CD4-positive, alpha-beta T cell (primary cell): ENCODE data around the gene SP3. TPM values are rescaled to one million over a fixed set of nuclear protein-coding genes. Genes with fewer than 3 reads are reported as not detected.

Source experiments
- ATAC-seq: fragments of 200-7000 bp; cut with Tn5 transposase; one replicate; pipeline ENCODE4 v1.10.0; 2022; ENCODE audit warnings: mild to moderate bottlenecking; ENCODE audit not compliant: poor library complexity
- CTCF ChIA-PET: fragments of 350-600 bp; sonication (Branson Sonifier 250); formaldehyde crosslinking; loops from one replicate; lab custom pipeline; 2021; ENCODE audit warnings: antibody characterized with exemption, inconsistent platforms; lab: Charles Lee
- POLR2A ChIA-PET: fragments of 350-600 bp; sonication (Branson Sonifier 250); formaldehyde crosslinking; loops from one replicate; lab custom pipeline; 2021; ENCODE audit warnings: antibody characterized with exemption, inconsistent platforms; lab: Charles Lee
- DNase-seq, 14 experiments: peaks; one replicate each; pipeline ENCODE4 v3.0.0-alpha.2; 2013 to 2020; ENCODE audit warnings: mixed read lengths in 2 of 14
- H3K27ac ChIP-seq, 2 donors: one replicate each; pipeline versions ENCODE4 v1.5.1 to v1.7.0; 2013; ENCODE audit warnings: low read length in 2 of 2, low read depth in 1 of 2, mild to moderate bottlenecking in 1 of 2
- H3K27me3 ChIP-seq, 2 experiments: 1 replicate in 1 of 2; 2 replicates in 1 of 2; pipeline versions ENCODE4 v1.6.1 to v1.7.0; 2013; ENCODE audit warnings: low read length in 2 of 2, control low read depth in 1 of 2, mild to moderate bottlenecking in 1 of 2, moderate library complexity in 1 of 2; ENCODE audit not compliant: insufficient read depth in 2 of 2, control insufficient read depth in 1 of 2
- H3K36me3 ChIP-seq: one replicate; pipeline ENCODE4 v1.6.1; 2013; ENCODE audit warnings: low read length, control low read depth; ENCODE audit not compliant: insufficient read depth
- H3K4me1 ChIP-seq: one replicate; pipeline ENCODE4 v1.6.1; 2013; ENCODE audit warnings: low read length, control low read depth; ENCODE audit not compliant: insufficient read depth
- H3K4me3 ChIP-seq: one replicate; pipeline ENCODE4 v1.5.1; 2013; ENCODE audit warnings: mild to moderate bottlenecking, low read length, moderate library complexity
- H3K9me3 ChIP-seq, 2 experiments: 1 replicate in 1 of 2; 2 replicates in 1 of 2; pipeline versions ENCODE4 v1.6.1 to v1.7.0; 2013; ENCODE audit warnings: low read length in 2 of 2, mild to moderate bottlenecking in 2 of 2, control low read depth in 1 of 2, moderate library complexity in 1 of 2; ENCODE audit not compliant: control insufficient read depth in 1 of 2, insufficient read depth in 1 of 2
- H3K27ac Mint-ChIP-seq: one replicate; pipeline ENCODE4 v1.8.0; 2020; ENCODE audit warnings: mixed read lengths
- H3K27me3 Mint-ChIP-seq: one replicate; pipeline ENCODE4 v1.8.0; 2021; ENCODE audit warnings: mixed read lengths
- H3K36me3 Mint-ChIP-seq: one replicate; pipeline ENCODE4 v1.8.0; 2021; ENCODE audit warnings: low read depth, mixed read lengths
- H3K4me1 Mint-ChIP-seq: one replicate; pipeline ENCODE4 v1.8.0; 2021; ENCODE audit warnings: low read depth, mixed read lengths
- H3K4me3 Mint-ChIP-seq: one replicate; pipeline ENCODE4 v1.8.0; 2020; ENCODE audit warnings: mild to moderate bottlenecking, mixed read lengths
- H3K9me3 Mint-ChIP-seq: one replicate; pipeline ENCODE4 v1.8.0; 2020; ENCODE audit warnings: mixed read lengths
- CTCF ChIP-seq: fragments of 200-600 bp; IDR thresholded peaks from one replicate; pipeline ENCODE4 v1.8.0; 2022; ENCODE audit warnings: antibody characterized with exemption, mild to moderate bottlenecking
- intact Hi-C, 2 experiments: fragments of 100-400 bp; cut with DNase I in 1 of 2; cut with micrococcal nuclease in 1 of 2; formaldehyde crosslinking; loops; one replicate each; pipeline versions ENCODE4 v1.15.1 to v1.9.0; 2023 to 2025; cut with DNase I, micrococcal nuclease
- total RNA-seq, 174 experiments: library from RNA in 2 of 174; stranded (reverse) in 2 of 174; gene quantifications; one replicate each; pipeline ENCODE4 v1.2.3 and lab custom pipeline; 2021 to 2026

The SP3 gene
- total RNA-seq, 2 experiments from 2014 or later = 159 to 166 TPM

- ATAC-seq = no peak
Measured at GRCh38 chr2:173990245-173990644, 25.1 kb upstream of the SP3 start.

GRCh38 chr2:173989884-173990215, 24.7 kb upstream of the SP3 start:
- H3K4me3 Mint-ChIP-seq = no peak overlapping the region
- ATAC-seq = no peak
- Histone ChIP-seq H3K4me1 (no peaks in the 10 kb centered on the region), H3K36me3 (no peaks in the 10 kb centered on the region), H3K27me3 (peaks cover 0 to 7% of the 10 kb centered on the region in 2 experiments), H3K9me3 (no peaks in the 10 kb centered on the region), H3K4me3 (no peak overlapping the region), H3K27ac (no peak overlapping the region)
- intact Hi-C loops = no loop called here
- no peak for DNase-seq
- TF ChIP-seq CTCF = no peak
- CTCF ChIA-PET = no interaction called here
- H3K27me3 Mint-ChIP-seq = no peaks in the 10 kb centered on the region
- H3K9me3 Mint-ChIP-seq = no peaks in the 10 kb centered on the region
- H3K27ac Mint-ChIP-seq = no peak overlapping the region
- POLR2A ChIA-PET = no interaction called here
- H3K4me1 Mint-ChIP-seq = peaks cover 9% of the 10 kb centered on the region
- H3K36me3 Mint-ChIP-seq = no peaks in the 10 kb centered on the region

More at GRCh38 chr2:173990245-173990644, 25.1 kb upstream of the SP3 start:
- no peak for DNase-seq
- Histone ChIP-seq H3K27ac (no peak overlapping the region), H3K36me3 (no peaks in the 10 kb centered on the region), H3K9me3 (no peaks in the 10 kb centered on the region), H3K4me1 (no peaks in the 10 kb centered on the region), H3K4me3 (no peak overlapping the region), H3K27me3 (peaks cover 0 to 7% of the 10 kb centered on the region in 2 experiments)
- intact Hi-C loops = no loop called here
- H3K9me3 Mint-ChIP-seq = no peaks in the 10 kb centered on the region
- POLR2A ChIA-PET = no interaction called here
- no peaks in the 10 kb centered on the region for H3K36me3 Mint-ChIP-seq
- H3K27me3 Mint-ChIP-seq = no peaks in the 10 kb centered on the region
- no peak overlapping the region for H3K27ac Mint-ChIP-seq
- no peak overlapping the region for H3K4me3 Mint-ChIP-seq
- CTCF ChIA-PET = no interaction called here
- H3K4me1 Mint-ChIP-seq = peaks cover 5% of the 10 kb centered on the region
- no peak for TF ChIP-seq CTCF

GRCh38 chr2:173989160-173989883, 24.1 kb upstream of the SP3 start:
- H3K4me3 Mint-ChIP-seq = no peak overlapping the region
- no peak overlapping the region for H3K4me3 ChIP-seq
- H3K9me3 Mint-ChIP-seq = no peaks in the 10 kb centered on the region
- POLR2A ChIA-PET = no interaction called here
- intact Hi-C loops = no loop called here
- CTCF ChIA-PET = no interaction called here
- H3K27me3 ChIP-seq = peaks cover 0 to 7% of the 10 kb centered on the region in 2 experiments
- no peaks in the 10 kb centered on the region for H3K36me3 Mint-ChIP-seq
- no peaks in the 10 kb centered on the region for H3K36me3 ChIP-seq
- H3K27ac Mint-ChIP-seq = no peak overlapping the region
- no peaks in the 10 kb centered on the region for H3K27me3 Mint-ChIP-seq
- DNase-seq (no peak), ATAC-seq (no peak)
- no peak for TF ChIP-seq CTCF
- H3K4me1 Mint-ChIP-seq = peaks cover 10% of the 10 kb centered on the region
- no peak overlapping the region for H3K27ac ChIP-seq
- no peaks in the 10 kb centered on the region for H3K9me3 ChIP-seq
- H3K4me1 ChIP-seq = no peaks in the 10 kb centered on the region
